PC-3 (cell line): ENCODE data around the gene CMC1.

Experiments used
- EZH2phosphoT487 ChIP-seq: fragments of 300-600 bp; sonication (generic); IDR thresholded peaks from 2 replicates; pipeline ENCODE4 v1.6.1; 2018; ENCODE audit warnings: mild to moderate bottlenecking, antibody characterized with exemption, low read length, borderline replicate concordance
- TF ChIP-seq, protein P1 (sequence below): fragments of 300-600 bp; sonication (generic); conservative IDR thresholded peaks from 2 replicates; pipeline ENCODE4 v1.5.1; 2017; ENCODE audit warnings: antibody characterized with exemption, low read depth, mild to moderate bottlenecking, low read length

DNA sequence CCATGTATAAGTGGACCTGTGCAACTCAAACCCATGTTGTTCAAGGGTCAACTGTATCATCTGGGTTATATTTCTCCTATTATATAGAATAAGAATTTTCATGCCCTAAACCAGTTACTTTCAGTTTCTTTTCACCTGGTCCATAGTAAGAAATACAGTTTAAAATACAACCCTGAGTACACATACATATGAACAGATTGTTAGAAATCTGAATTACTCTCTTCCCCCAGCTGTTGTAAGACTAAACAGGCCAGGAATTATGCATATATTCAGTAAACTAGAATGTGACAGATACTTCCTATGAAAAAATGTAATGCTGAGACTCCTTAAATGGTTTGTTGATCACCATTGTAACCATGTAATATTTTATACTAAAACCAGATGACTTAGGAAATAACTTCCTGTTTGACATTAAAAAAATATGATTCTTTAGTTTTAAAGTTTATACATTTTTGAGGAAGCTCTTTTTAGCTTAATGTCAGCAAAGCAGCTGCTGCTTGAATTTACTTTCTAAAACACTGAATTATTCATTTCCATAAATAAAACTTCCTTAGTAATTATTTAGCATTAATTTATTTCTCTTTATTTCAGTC, 54.6 kb downstream of the CMC1 start:
- no peak for TF ChIP-seq EZH2phosphoT487
- TF ChIP-seq, protein P1, sequence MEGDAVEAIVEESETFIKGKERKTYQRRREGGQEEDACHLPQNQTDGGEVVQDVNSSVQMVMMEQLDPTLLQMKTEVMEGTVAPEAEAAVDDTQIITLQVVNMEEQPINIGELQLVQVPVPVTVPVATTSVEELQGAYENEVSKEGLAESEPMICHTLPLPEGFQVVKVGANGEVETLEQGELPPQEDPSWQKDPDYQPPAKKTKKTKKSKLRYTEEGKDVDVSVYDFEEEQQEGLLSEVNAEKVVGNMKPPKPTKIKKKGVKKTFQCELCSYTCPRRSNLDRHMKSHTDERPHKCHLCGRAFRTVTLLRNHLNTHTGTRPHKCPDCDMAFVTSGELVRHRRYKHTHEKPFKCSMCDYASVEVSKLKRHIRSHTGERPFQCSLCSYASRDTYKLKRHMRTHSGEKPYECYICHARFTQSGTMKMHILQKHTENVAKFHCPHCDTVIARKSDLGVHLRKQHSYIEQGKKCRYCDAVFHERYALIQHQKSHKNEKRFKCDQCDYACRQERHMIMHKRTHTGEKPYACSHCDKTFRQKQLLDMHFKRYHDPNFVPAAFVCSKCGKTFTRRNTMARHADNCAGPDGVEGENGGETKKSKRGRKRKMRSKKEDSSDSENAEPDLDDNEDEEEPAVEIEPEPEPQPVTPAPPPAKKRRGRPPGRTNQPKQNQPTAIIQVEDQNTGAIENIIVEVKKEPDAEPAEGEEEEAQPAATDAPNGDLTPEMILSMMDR = no peak
